Hematopoietic multipotent progenitor cell treated with erythropoietin and hydrocortisone succinate and interleukin-3 and kit ligand, for 17 days (in vitro differentiated cells): ENCODE data around the gene MOB3A.

ENCODE experiments used
- DNase-seq: peaks from one replicate; pipeline ENCODE4 v3.0.0-alpha.2; 2015; ENCODE audit warnings: low spot score

MOB3A gene

GRCh38 chr19:2081873-2082810 lies 14.0 kb downstream of the MOB3A start:
- DNase-seq, result no peak

DNA sequence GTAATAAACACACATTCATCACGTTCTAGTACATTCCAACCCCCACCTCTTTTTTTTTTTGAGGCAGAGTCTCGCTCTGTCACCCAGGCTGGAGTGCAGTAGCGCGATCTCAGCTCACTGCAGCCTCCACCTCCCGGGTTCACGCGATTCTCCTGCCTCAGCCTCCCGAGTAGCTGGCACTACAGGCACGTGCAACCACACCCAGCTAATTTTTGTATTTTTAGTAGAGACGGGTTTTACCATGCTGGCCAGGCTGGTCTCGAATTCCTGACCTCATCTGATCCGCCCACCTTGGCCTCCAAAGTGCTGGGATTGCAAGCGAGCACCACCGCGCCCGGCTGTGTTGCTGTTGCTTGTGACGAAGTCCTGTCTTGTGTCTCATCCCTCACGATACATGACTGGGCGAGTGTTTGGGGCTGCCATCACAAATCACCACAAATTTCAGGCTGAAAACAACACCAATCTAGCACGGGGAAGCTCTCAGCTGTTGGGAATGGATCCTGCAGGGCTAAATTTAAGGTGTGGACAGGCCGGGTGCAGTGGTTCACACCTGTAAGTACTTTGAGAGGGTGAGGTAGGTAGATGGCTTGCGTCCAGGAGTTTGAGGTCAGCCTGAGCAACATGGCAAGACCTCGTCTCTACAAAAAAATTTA lies 15.7 kb downstream of the MOB3A start:
- DNase-seq, result no peak

DNA sequence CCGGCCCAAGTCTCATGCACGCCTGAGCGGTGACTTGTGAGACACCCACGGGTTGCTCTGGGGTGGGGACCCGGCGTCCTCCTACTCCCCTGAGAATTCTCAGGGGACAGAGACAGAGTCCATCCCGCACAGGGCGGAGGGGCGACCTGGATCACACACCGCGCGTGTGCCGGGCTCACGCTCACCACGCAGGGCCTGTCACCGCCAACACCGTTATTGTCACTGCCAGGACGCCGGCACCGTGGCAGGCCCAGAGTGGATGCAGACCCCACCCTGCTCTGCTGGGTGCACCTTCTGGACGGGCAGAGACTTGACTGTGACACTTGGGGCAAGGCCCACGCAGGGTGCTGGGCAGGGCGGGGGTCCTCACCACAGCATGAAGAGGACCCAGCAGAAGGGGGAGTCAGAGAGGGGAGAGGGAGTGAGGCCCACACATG lies 16.2 kb downstream of the MOB3A start:
- no peak for DNase-seq

DNA sequence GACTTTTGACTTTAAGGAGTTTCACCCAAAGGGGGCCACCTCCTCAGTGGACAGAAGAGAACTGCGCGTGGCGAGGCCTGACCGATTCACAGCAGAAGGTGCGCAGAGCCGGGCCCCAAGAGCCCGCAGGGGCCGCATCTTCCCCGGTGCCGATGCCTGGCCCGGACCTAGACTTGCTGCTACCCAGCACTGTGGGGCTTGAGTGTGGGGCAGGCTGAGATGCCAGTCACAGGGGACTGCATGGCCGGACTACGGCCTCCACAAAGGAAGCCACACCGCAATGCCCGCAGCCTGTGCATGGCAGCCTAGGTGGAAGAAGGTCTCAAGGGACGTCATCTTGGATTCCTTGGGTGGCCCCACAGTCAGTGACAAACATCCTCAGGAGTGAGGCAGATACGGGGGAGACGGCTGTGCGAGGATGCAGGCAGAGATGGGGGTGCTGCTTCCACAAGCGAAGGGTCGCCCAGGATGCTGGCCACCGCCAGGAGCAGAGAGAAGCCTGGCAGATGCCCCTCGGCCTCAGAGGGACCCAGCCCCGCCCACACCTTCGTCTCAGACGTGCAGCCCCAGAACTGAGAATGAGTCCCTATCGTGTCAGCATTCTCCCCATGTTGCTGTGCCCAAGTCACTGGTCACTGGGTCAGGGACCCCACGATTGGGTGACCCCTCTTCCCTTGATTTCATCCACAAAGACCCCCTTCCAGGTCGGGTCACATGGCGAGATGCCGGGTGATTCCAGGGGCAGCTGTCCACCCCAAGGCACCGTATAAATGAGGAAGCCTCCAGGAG lies 16.9 kb downstream of the MOB3A start:
- no peak for DNase-seq

DNA sequence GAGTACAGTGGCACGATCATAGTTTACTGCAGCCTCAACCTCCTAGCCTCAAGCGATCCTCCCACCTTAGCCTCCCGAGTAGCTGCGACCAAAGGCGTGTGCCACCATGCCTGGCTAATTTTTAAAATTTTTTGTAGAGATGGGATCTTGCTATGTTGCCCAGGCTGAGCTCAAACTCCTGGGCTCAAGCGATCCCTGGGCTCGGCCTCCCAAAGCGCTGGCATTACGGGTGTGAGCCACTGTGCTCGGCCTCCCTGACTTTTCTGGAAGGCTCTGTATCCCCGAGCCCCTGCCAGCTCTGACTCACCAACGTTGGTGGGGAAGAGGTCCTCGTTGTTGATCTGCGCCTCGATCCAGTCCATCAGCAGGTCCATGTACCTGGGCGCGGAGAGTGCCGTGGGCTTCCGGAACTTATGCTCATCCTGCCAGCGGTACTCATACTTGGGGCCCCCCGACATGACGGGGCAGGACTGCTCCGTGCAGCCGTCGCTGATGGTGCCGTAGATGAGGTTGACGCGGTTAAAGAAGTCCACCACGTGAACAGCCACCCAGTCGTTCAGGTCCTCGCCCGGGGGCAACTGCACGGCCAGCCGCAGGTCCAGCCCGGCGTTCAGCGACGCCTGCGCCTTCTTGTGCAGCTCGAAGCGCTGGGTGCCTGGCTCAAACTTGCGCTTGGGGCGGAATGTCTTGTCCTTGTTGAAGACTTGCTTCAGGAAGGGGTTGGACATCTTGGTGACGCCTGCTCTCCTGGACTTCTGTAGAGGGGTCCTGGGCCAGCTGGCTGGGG lies 18.1 kb downstream of the MOB3A start:
- no peak for DNase-seq

GRCh38 chr19:2077398-2077797 lies 18.7 kb downstream of the MOB3A start:
- no peak for DNase-seq

DNA sequence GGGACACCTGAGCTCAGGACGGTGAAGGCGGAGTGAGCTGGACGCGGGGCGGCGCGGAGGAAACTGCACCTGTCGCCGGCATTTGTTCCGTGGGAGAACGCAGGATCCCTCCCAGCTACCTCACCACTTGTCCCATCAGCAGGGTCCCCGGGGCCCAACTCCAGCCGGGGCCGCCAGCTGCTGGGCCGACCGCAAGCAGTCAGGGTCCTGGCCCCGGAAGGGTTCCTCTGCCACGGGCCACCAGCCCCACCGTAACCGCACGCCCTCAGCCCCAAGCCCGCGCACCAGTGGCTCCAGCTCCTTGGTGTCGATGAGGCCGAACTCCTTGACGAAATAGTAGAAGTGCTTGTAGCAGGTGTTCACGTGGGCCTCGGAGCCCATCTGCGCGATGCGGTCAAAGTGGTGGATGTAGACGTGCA lies 19.6 kb downstream of the MOB3A start:
- DNase-seq, result no peak

- DNase-seq, result no peak
Observed at GRCh38 chr19:2072757-2073551, 23.2 kb downstream of the MOB3A start.

GRCh38 chr19:2070986-2071673 lies 25.0 kb downstream of the MOB3A start:
- DNase-seq, result no peak

GRCh38 chr19:2070436-2070827 lies 25.7 kb downstream of the MOB3A start:
- DNase-seq, result no peak

DNA sequence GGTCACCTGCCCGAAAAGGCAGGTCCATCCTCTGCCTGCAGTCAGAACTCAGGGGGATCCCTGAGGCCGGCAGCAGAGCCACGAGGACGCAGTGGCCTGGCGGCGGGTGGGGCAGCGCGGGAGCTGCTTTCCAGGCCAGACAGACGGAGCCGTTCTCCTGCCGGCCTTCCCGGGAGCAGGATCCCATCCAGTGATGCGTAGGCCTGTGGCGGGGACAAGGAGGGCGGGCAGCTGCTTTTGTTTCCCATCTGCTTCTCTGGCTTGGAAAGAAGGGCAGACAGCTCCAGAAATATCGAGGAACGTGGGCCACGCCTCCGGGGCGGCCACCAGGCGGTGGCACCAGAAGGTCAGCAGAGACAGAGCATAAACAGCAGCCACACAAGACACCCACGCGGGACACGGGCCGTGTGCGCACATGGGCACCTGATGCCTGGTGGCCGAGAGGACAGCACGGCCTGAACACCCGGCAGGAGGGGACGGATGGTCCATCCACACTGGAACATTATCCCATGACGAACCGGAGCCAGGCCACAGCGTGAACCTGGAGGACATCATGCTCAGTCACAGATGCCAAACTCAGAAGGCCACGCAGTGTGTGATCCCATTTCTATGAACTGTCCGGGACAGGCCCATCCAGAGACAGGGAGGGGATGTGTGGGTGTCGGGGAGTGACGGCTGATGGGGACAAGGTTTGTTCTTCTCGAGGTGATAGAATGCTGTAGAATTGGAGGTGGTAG lies 31.2 kb downstream of the MOB3A start:
- DNase-seq, result no peak

DNA sequence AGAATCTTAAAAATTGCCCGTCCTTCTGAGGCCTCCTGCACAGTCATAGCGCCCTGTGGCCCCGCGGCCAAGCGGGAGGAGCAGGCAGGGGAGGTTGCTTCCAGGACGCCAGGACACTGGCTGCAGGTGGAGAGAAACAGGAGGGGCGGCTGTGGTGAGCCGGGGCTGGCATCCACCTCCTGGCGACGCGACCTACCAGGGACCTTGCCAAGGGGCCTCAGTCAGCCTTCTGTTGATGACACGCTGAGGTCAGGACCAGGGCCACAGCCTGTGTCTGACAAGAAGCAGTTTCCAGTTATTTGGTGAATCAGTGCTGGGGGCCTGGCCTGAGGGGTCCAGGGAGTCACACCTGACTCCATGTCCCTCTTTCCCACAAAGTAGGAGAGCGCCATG lies 31.7 kb downstream of the MOB3A start:
- DNase-seq, result no peak

DNA sequence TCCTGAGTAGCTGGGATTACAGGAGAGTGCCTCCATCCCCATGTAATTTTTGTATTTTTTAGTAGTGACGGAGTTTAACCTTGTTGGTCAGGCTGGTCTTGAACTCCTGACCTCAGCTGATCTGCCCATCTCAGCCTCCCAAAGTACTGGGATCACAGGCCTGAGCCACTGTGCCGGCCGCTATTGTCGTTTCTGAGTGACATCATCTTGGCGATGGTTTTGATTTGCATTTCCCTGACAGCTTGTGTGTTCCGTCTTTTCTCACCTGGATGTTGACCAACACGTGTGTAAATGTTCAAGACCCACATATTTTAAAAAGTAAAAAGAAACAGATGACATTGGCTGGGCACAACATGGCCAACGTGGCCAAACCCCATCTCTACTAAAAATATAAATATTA lies 32.3 kb downstream of the MOB3A start:
- DNase-seq, result no peak

- DNase-seq, result no peak
Observed at GRCh38 chr19:2062770-2063169, 33.4 kb downstream of the MOB3A start.

DNA sequence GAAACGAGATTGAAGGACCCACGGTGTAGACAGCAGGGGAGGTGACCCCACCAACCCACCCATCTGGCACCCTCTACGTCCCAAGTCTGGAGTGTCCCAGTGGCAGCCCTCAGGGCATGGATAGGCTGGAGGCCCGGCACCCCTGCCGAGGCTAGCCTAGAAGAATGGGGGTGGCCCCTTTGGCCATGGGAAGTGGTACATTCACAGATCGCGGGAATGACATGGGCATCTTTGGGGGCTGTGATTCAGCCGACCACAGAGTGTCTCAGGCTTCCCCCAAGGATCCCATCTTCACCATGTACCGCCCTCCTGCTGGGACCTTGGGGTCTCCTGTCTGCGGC lies 33.8 kb downstream of the MOB3A start:
- DNase-seq, result no peak

DNA sequence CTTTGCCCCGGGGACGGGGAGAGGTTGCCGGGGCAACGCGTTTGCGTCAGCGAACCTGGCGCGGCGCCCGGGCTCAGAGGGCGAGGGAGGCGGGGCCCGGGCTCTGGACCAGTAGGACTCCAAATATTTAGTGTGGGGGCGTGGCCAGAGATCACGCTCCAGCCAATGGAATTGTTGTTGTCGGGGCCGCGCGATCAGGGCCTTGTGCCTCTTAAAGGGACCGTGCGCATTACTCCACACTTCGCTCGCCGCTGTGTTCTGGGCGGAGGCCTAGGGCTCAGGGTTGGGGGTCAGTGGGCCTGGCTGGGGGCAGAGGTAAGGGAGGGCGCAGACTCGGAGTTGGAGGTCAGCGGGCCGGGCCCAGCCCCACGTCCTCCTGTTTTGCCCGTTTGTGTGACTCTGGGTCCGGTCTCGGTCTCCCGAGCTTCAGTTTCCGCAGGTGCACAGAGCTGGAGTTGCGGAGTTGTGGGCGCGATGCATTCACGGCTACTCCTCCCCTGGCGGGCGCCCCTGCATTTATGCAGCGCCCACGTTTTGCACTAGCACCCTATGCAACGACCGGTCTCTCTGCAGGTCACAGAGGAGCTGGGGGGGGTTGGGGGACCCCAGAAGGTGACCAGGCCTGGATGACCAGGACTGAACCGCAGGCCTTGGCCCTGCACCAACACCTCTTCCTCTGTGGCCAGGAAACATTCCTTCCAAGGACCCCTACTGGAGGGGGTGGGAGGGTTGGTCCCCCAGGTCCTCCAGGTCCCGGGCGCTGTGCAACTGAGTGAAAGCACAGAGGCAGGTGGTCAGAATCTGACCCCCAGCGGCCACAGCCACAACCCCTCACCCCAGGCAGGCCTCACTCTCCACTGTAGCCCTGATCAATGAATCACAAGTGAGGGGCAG lies 34.4 kb downstream of the MOB3A start:
- peak; percentile 100 for DNase-seq

DNA sequence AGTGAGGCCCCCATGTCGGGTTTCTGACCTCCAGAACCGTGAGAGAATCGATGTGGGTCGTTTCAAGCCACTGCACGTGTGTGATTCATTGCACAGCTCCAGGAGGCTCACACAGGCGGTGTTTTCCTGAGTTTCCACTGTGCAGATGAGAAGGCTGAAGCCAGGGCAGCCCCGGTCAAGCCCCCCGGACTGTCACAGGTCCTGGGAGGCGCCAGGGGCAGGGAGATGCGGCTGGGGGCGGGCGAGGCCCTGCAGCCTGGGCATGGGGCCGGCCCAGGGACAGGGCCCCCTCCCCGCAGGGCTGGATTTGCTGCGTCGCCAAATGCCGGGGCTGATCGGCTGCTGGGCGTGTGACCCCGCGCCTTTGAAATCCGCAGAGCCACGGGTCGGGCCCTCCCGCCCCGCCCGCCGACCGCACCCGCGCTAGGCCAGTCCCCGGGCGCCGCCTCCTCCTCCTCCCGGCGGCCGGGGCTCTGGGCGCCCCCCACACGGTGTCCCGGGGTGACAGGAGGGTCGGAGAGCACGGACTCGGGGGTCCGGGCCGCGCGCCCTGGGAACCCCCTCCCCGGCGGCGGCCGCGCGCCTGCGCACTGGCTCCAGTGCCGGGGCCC lies 35.1 kb downstream of the MOB3A start:
- DNase-seq, result no peak
